ENCODE measurements around the gene STAT2.

- TF ChIP-seq EZH2 (IDR thresholded peaks at IDR 0.05), result no peak
- no peak for TF ChIP-seq POLR2AphosphoS5 (IDR thresholded peaks at IDR 0.05; ENCODE audit: borderline replicate concordance, low read depth, low read length)
- TF ChIP-seq FOXP2 (optimal IDR thresholded peaks at IDR 0.05; ENCODE audit: control extremely low read depth, extremely low read length, insufficient read depth), result no peak
These were observed 27.3 kb upstream of the STAT2 start for GRCh38 chr12:56387152-56387736.

Measured in SK-N-MC (cell line).